D721Med (cell line): ENCODE measurements around the gene TNNI3K.

Experiments used
- DNase-seq: peaks from one replicate; pipeline ENCODE4 v3.0.0; 2011; ENCODE audit warnings: low spot score; ENCODE audit not compliant: insufficient read length
- FAIRE-seq: peaks from 2 replicates; lab custom pipeline; 2011; peaks lifted over from hg19 to GRCh38; lab: Jason Lieb, UNC
- TF ChIP-seq, protein P1 (sequence below): IDR thresholded peaks from 2 replicates; pipeline ENCODE4 v1.5.1; 2012; ENCODE audit warnings: mild to moderate bottlenecking, control low read depth; ENCODE audit not compliant: insufficient read depth; ENCODE audit errors: missing control alignments

The TNNI3K gene

DNA sequence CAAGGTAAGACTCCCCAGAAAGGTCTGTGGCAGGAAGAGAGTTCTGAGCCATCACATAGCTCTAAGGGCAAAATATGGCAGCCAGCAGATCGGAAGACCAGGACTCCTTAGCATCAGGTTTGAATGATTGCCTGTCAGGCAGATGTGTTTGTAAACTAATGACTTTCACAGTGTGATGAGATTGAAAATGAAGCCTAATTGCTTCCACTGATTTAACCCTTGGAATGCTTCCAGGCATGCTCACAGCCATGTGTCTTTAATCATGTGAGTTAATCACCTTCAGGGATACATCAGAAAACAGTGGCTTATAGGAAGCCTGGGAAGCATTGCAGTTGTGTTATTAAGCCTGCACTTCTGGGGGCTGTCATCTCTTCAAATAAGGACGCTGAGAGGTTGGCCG lies 194.4 kb downstream of the TNNI3K start:
- FAIRE-seq (peak; percentile 21), DNase-seq (no peak)

GRCh38 chr1:74430342-74430934 lies 195.3 kb downstream of the TNNI3K start:
- DNase-seq: no peak
- TF ChIP-seq, protein P1, sequence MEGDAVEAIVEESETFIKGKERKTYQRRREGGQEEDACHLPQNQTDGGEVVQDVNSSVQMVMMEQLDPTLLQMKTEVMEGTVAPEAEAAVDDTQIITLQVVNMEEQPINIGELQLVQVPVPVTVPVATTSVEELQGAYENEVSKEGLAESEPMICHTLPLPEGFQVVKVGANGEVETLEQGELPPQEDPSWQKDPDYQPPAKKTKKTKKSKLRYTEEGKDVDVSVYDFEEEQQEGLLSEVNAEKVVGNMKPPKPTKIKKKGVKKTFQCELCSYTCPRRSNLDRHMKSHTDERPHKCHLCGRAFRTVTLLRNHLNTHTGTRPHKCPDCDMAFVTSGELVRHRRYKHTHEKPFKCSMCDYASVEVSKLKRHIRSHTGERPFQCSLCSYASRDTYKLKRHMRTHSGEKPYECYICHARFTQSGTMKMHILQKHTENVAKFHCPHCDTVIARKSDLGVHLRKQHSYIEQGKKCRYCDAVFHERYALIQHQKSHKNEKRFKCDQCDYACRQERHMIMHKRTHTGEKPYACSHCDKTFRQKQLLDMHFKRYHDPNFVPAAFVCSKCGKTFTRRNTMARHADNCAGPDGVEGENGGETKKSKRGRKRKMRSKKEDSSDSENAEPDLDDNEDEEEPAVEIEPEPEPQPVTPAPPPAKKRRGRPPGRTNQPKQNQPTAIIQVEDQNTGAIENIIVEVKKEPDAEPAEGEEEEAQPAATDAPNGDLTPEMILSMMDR: no peak
- no peak for FAIRE-seq

More for the DNA sequence above, 194.4 kb downstream of the TNNI3K start:
- TF ChIP-seq, protein P1: no peak

DNA sequence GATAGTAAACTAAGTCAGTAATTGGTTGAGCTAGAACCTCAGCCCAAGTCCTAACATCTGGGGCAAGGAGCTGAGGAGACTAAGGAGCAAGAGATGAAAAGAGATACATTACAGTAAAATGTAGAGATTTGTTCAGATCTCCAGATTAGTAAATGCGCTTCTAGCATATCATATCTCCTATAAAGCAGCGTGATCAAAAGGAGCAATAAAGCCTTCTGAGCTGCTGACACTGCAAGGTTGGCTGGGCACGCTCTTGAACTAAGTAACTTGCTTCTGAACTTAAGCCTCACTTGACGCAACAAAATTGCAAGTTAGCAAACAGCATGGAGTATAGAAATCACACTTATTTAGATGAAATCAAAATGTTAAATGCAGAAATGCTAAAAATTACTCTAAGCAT lies 196.3 kb downstream of the TNNI3K start:
- no peak for FAIRE-seq
- no peak for DNase-seq
- TF ChIP-seq, protein P1: no peak

DNA sequence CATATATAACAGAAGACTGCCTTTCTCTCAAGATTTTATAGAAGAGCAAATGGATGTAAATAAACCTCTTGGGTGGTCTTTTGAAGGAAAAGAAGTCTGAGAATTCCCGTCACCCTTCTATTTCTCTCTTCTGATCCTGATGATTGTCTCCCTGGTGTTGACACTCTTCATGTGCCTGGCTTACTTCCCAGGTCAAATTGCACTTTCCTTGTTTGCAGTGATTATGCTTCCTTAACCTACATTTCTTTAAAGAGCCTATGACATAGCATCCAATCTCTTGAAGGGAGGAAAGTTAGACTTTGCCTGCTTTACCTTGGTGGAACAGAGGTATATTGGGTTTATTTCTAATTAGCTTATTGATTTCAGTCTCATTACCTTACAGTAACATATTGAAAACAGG lies 197.1 kb downstream of the TNNI3K start:
- DNase-seq (no peak), FAIRE-seq (no peak)
- TF ChIP-seq, protein P1: no peak

DNA sequence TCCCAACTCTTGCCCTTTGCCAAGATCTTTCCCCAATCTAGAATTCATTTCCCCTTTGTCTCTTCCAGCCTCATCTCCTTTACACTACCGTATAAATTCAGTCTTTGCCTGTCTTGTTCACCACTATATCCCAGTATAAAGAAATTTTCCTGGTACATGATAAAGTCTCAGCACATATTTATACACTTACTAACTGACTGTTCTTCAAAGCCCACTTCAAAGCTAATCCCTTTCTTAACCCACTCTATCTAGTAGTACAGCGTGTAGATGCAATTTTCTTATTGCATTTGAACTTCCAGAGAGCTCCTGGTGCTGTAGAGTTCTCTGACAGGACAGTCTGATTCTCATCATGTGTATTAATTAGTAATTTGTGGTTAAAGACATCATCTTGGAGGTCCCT lies 199.1 kb downstream of the TNNI3K start:
- TF ChIP-seq, protein P1: no peak
- DNase-seq: no peak
- FAIRE-seq: no peak

DNA sequence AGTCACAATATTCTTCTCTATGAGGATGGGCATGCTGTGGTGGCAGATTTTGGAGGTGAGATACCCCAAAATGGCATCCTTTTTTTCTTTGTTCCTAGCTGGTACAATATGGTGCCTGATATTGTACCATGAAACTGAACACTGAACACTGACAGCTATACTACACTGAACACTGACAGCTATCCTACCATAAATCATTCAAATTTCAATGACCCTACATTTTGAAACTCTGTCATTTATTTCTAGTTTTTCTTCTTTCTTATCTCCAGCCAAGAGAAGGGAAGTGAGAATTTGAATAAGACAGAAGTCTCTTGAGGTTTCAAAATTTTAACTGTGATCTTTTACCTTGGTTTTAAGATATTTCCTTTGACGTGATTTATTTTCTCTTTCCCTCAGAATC lies 200.9 kb downstream of the TNNI3K start:
- DNase-seq (no peak), FAIRE-seq (no peak)
- TF ChIP-seq, protein P1: no peak

- FAIRE-seq (no peak), DNase-seq (no peak)
- TF ChIP-seq, protein P1: no peak
Observed at GRCh38 chr1:74437035-74437434, 201.8 kb downstream of the TNNI3K start.
